Stimulated activated CD4-positive, alpha-beta T cell treated with anti-CD3 and anti-CD28 coated beads, Interleukin-1b, Interleukin-23, amount 100 ng/mL, for 24 hours (primary cell): Measurements from ENCODE around the gene DPYD.

ENCODE experiments used
- DNase-seq, 4 experiments: peaks; one replicate each; pipeline ENCODE4 v3.0.0-alpha.2; 2020; ENCODE audit warnings: low read depth in 4 of 4, low spot score in 1 of 4

Gene DPYD

GRCh38 chr1:97792655-97793054, 128.2 kb downstream of the DPYD start:
- DNase-seq: no peak

- no peak for DNase-seq
Observed at GRCh38 chr1:97791251-97791650, 129.6 kb downstream of the DPYD start.

DNA sequence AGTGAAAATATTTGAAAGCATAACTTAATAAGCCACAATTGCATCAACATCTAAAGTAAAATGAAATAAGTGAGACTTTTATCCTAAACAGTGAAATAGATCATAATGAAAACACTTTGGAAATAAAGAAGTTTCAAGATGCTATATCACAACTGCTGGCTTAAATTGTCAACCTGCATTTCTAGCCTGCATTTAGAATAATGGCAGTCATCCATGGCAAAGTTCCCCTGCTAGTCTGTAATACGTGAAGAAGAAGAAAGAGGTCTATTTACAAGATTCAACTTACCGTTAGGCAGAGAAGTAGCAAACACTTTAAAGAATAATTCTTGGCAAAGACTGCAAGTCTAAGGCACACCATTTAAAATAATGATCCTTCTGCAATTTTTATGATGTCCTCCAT, 133.6 kb downstream of the DPYD start:
- DNase-seq: no peak

DNA sequence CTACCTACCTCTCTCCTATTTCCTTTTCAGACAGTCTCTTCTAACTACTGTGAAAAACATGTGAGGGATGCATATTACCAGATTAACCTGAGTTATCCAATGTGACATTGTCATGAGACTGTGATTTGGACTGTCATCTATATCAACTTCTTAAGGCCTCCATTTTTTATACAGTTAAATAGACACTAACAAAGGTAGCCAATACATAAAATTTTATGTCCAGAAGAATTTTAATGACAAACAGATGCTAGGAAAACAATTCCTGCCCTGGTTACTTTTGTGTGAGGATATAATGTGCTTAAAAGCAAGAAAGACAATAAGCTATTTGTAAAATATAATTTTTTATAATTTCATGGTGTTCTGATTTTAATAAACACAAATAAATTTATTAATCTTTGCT, 136.2 kb downstream of the DPYD start:
- no peak for DNase-seq

GRCh38 chr1:97783751-97784150, 137.1 kb downstream of the DPYD start:
- DNase-seq: no peak

- no peak for DNase-seq
Observed at GRCh38 chr1:97781762-97782337, 139.0 kb downstream of the DPYD start.

GRCh38 chr1:97780884-97781283, 139.9 kb downstream of the DPYD start:
- DNase-seq: no peak

DNA sequence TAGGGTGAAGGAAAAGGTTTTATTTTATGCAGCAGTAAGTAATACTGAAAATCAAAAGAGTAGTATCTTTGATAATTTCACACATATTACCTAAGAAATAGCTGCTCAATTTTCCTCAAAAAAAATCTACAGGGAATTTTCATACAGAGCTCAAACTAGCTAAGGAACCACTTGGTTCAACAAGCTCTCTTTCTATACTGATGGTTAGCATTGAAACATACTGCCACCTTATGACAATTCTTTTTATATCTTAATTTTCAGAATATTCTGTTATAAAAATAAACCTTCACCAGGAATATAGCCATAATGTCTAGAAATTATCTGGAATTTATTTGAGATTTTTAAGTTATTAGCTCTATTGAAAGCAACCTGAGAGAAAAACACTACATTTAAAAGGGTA, 142.1 kb downstream of the DPYD start:
- DNase-seq: no peak

GRCh38 chr1:97770376-97770775, 150.5 kb downstream of the DPYD start:
- DNase-seq: no peak

GRCh38 chr1:97767381-97767780, 153.5 kb downstream of the DPYD start:
- no peak for DNase-seq

DNA sequence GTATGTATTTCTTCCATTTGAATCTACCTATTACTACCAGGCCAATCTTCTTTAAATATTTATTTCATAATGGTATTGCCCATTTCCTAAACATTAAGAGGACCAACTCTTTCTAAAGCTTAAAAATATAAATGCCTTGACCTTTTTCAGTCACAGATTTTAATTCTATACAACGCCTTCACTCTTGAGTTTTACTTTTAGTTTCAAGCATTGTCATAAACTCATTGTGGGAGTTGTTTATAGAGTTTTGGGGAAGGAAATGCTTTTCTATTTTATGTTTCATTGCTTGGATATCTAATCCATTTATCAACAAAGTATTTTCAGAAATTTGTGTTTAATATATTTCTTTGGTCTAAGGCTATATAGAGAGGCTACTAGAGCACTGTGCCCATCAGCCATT, 155.8 kb downstream of the DPYD start:
- no peak for DNase-seq

- no peak for DNase-seq
Observed at GRCh38 chr1:97761637-97762036, 159.2 kb downstream of the DPYD start.

- DNase-seq: no peak
Observed at GRCh38 chr1:97759078-97759477, 161.8 kb downstream of the DPYD start.

- no peak for DNase-seq
Observed at GRCh38 chr1:97758541-97759057, 162.2 kb downstream of the DPYD start.

- no peak for DNase-seq
Observed at GRCh38 chr1:97745912-97746311, 174.9 kb downstream of the DPYD start.

GRCh38 chr1:97744977-97745376, 175.9 kb downstream of the DPYD start:
- no peak for DNase-seq

DNA sequence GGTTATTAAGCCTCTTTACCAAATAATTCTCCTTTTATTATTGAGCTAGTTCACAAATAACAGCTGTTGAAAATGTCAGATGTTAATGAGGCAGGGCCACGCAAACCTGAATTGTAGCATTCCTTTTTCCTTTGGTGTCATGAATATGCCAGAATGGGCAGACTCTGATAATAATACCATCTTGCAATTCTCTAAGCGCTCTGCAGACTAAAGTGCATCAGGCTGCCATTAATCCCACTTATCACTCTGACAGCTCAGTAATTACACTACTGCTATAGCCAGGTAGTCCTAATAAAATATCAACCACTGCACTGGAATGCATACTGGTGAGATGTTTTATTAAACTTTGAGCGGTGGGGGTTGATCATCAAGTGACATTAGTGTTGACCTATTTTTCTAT, 177.7 kb downstream of the DPYD start:
- no peak for DNase-seq

DNA sequence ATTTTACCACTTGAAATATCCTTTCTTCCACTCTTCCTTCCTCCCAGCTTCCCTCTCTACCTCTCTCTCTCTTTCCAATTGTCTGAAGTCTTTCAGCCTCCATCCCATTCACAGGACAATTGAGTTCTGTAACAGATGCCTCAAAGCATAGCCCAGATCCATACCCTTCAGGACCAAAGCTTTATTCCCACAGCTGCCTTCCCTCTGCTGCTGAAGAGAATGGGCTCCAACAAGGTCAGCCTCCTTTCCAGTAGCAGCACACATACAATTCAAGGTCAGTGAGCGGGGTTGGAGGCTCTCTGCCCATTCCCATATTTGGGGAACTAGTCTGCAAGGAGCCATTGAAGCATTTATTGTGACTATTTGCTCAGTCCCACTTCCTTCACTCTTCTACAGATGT, 179.9 kb downstream of the DPYD start:
- DNase-seq: no peak

- DNase-seq: no peak
Observed at GRCh38 chr1:97739596-97740103, 181.2 kb downstream of the DPYD start.

DNA sequence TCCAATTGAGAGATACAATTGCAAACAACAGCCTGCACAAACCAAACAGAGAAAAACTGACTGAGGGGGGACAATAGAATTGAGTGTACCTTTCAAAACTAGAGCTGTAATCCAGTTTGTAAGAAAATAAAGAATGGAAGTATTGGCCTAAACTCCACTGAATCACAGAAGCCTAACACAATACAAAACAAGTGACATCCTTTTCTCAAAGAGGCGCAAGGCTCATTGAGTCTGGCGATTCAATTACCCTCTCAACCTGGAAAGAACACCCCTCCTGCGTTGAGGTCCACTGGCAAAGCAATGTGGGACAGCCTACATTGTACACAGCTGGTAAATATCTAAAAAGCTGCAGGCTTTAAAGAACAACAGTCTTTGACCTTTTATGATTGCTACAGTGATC, 182.6 kb downstream of the DPYD start:
- DNase-seq: no peak

DNA sequence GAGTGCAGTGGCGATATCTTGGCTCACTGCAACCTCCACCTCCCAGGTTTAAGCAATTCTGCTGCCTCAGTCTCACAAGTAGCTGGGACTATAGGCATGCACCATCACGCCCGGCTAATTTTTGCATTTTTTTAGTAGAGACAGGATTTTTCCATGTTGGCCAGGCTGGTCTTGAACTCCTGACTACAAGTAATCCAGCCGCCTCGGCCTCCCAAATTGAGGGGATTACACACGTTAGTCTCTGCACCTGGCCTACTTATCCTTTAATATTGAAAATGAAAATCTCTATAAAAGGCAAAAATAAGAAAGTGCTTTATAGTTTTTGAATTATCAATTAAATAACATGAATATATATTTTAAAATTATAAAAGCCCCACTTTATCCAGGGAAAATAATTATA, 190.6 kb downstream of the DPYD start:
- DNase-seq: no peak

- no peak for DNase-seq
Observed at GRCh38 chr1:97728436-97728835, 192.4 kb downstream of the DPYD start.

DNA sequence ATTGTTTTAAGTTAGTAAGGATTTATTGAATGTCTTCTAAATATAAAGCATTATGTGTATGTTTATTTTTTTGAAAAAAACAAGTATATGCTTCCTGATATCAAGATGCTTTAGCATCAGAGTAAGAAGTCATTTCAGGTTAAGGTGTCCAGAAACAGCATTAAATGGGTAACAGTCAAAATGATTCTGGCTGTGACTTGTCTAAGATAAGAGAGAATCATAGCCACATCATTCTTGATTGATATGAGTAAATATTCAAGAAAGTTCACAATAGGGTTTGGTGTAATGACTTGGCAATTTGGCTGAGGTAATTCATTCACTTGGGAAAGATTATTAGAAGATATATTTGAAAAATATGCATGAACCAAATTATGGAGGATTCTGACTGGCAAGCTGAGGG, 193.8 kb downstream of the DPYD start:
- DNase-seq: no peak
